GM06990 (cell line): ENCODE data around the gene MYZAP.

ENCODE experiments used
- DNase-seq: peaks from one replicate; pipeline ENCODE4 v3.0.0-alpha.2; 2011; ENCODE audit not compliant: insufficient read length; ENCODE audit errors: extremely low read depth
- H3K27me3 ChIP-seq: replicated peaks from 2 replicates; pipeline ENCODE4 v1.6.0; 2011; ENCODE audit warnings: low read length; ENCODE audit not compliant: control insufficient read depth, insufficient read depth
- H3K36me3 ChIP-seq: 2 replicates; pipeline ENCODE4 v1.5.1; 2011; ENCODE audit warnings: low read length; ENCODE audit not compliant: control insufficient read depth, insufficient read depth
- H3K4me3 ChIP-seq: replicated peaks from 2 replicates; pipeline ENCODE4 v1.5.1; 2011; ENCODE audit warnings: low read depth, mild to moderate bottlenecking, control low read depth, low read length
- CTCF ChIP-seq: IDR thresholded peaks from 2 replicates; pipeline ENCODE4 v1.5.1; 2011; ENCODE audit warnings: low read length, control low read depth, mild to moderate bottlenecking, inconsistent platforms; ENCODE audit not compliant: insufficient read depth, poor library complexity, severe bottlenecking

MYZAP gene

GRCh38 chr15:57571725-57572124, 20.0 kb upstream of the MYZAP start:
- Histone ChIP-seq H3K36me3 (no peaks in the 10 kb centered on the region), H3K27me3 (no peaks in the 10 kb centered on the region), H3K4me3 (no peak overlapping the region)
- TF ChIP-seq CTCF: no peak
- DNase-seq: no peak

- H3K36me3 ChIP-seq: no peaks in the 10 kb centered on the region
- no peak for DNase-seq
- no peak for TF ChIP-seq CTCF
- no peaks in the 10 kb centered on the region for H3K27me3 ChIP-seq
- no peak overlapping the region for H3K4me3 ChIP-seq
These were observed 19.2 kb upstream of the MYZAP start for GRCh38 chr15:57572468-57572867.

- TF ChIP-seq CTCF: no peak
- DNase-seq: no peak
- Histone ChIP-seq H3K4me3 (no peak overlapping the region), H3K36me3 (no peaks in the 10 kb centered on the region), H3K27me3 (no peaks in the 10 kb centered on the region)
These were observed 18.6 kb upstream of the MYZAP start for GRCh38 chr15:57573151-57573550.

GRCh38 chr15:57575363-57575762, 16.3 kb upstream of the MYZAP start:
- no peaks in the 10 kb centered on the region; the same call in 1 of the 2 replicates for H3K27me3 ChIP-seq
- no peak for TF ChIP-seq CTCF
- H3K4me3 ChIP-seq: no peak overlapping the region
- DNase-seq: no peak
- no peaks in the 10 kb centered on the region for H3K36me3 ChIP-seq

GRCh38 chr15:57578288-57578900, 13.3 kb upstream of the MYZAP start:
- H3K4me3 ChIP-seq: no peak overlapping the region
- DNase-seq: no peak
- H3K36me3 ChIP-seq: no peaks in the 10 kb centered on the region
- no peaks in the 10 kb centered on the region; the same call in 1 of the 2 replicates for H3K27me3 ChIP-seq
- no peak for TF ChIP-seq CTCF

- Histone ChIP-seq H3K27me3 (no peaks in the 10 kb centered on the region; the same call in 1 of the 2 replicates), H3K4me3 (no peak overlapping the region), H3K36me3 (no peaks in the 10 kb centered on the region)
- DNase-seq: no peak
- TF ChIP-seq CTCF: no peak
These were observed 11.3 kb upstream of the MYZAP start for GRCh38 chr15:57580428-57580827.
